Non-pigmented ciliary epithelial cell (primary cell): ENCODE results near the gene MED19.
"Not testable (repeated sequence)": the region's sequence is repeated elsewhere in the genome, so short reads cannot be mapped to it uniquely, and the experiment has no call there.

Source experiments
- DNase-seq: peaks from one replicate; pipeline ENCODE4 v3.0.0-alpha.2; 2010; ENCODE audit warnings: low read depth

The MED19 gene

GRCh38 chr11:57704932-57705331 lies 7.1 kb downstream of the MED19 start:
- no peak for DNase-seq

- no peak for DNase-seq
These were observed 8.7 kb downstream of the MED19 start for GRCh38 chr11:57703341-57703740.

GRCh38 chr11:57700425-57700824 lies 11.6 kb downstream of the MED19 start:
- no peak for DNase-seq

- no peak for DNase-seq
These were observed 12.2 kb downstream of the MED19 start for GRCh38 chr11:57699813-57700212.

- no peak for DNase-seq
These were observed 13.1 kb downstream of the MED19 start for GRCh38 chr11:57698843-57699365.

GRCh38 chr11:57690474-57690873 lies 21.5 kb downstream of the MED19 start:
- DNase-seq: not testable (repeated sequence)

- DNase-seq: no peak
These were observed 30.8 kb downstream of the MED19 start for GRCh38 chr11:57681168-57681567.

GRCh38 chr11:57680552-57680874 lies 31.5 kb downstream of the MED19 start:
- peak; percentile 10 for DNase-seq

- DNase-seq: no peak
These were observed 32.6 kb downstream of the MED19 start for GRCh38 chr11:57679396-57679795.

GRCh38 chr11:57675176-57675941 lies 36.7 kb downstream of the MED19 start:
- DNase-seq: no peak

- DNase-seq: no peak
These were observed 37.8 kb downstream of the MED19 start for GRCh38 chr11:57674251-57674650.

- no peak for DNase-seq
These were observed 43.6 kb downstream of the MED19 start for GRCh38 chr11:57668434-57668782.

- peak; percentile 99 for DNase-seq
These were observed 44.1 kb downstream of the MED19 start, which contains the start of gene ZDHHC5 for GRCh38 chr11:57667736-57668433. ZDHHC5 (plus strand) TSS chr11:57668114; CDS start chr11:57673091, 4,977 bp downstream.

GRCh38 chr11:57667117-57667735 lies 44.8 kb downstream of the MED19 start:
- peak; percentile 95 for DNase-seq

- no peak for DNase-seq
These were observed 48.0 kb downstream of the MED19 start for GRCh38 chr11:57663975-57664374.

- no peak for DNase-seq
These were observed 49.1 kb downstream of the MED19 start for GRCh38 chr11:57662893-57663292.

- DNase-seq: no peak
These were observed 52.3 kb downstream of the MED19 start for GRCh38 chr11:57659669-57660068.

GRCh38 chr11:57658023-57658361 lies 54.0 kb downstream of the MED19 start:
- DNase-seq: no peak

GRCh38 chr11:57657194-57658022 lies 54.6 kb downstream of the MED19 start, which contains the start of gene CLP1:
CLP1 (plus strand) TSS chr11:57657762; CDS start chr11:57659477, 1,715 bp downstream.
- peak; percentile 96 for DNase-seq

- DNase-seq: no peak
These were observed 55.2 kb downstream of the MED19 start for GRCh38 chr11:57656885-57657193.
